ENCODE results near the gene GRAPL.
"Not testable (repeated sequence)": the region's sequence is repeated elsewhere in the genome, so short reads cannot be mapped to it uniquely, and the experiment has no call there.

GRAPL gene

DNA sequence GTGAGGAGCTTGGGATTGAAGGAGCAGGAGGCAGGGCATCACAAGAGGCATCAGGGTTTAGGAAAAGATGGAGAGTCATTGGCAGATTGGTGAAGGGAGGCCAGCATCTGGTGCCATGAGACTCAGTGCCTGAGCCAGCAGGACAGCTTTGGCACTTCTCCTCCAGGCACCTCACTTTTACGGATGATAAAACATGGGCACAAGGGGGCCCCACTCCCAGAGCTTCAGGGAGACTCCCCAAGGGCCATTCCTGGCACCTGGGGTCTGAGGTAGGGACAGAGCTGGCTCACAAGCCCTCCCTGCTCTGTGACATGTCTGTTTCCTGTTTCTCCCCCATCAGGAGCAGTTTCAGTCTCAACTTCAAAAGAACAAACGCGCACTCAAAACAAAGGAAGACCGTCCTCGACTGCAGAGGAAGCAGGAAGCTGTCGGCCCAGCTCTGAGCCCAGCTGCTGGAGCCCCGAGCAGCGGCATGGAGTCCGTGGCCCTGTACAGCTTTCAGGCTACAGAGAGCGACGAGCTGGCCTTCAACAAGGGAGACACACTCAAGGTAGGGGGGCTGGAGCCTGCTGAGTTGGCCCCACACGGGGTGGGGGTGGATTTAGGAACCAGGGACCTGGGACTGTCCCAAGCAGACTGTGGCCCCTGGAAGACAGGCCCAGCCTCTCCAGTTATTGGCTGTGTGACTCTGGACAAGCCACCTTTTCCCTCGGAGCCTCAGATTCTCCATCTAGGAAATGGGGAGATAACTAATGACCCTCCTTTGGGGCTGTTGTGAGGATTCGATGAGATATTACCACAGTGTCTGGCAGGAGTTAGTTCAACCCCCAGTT is at the start of gene GRAPL:
Gene GRAPL (plus strand): TSS at position 442 of the 833 bp plus-strand sequence. CDS start 31 bp downstream, at position 473.
- not testable (repeated sequence) for DNase-seq

DNA sequence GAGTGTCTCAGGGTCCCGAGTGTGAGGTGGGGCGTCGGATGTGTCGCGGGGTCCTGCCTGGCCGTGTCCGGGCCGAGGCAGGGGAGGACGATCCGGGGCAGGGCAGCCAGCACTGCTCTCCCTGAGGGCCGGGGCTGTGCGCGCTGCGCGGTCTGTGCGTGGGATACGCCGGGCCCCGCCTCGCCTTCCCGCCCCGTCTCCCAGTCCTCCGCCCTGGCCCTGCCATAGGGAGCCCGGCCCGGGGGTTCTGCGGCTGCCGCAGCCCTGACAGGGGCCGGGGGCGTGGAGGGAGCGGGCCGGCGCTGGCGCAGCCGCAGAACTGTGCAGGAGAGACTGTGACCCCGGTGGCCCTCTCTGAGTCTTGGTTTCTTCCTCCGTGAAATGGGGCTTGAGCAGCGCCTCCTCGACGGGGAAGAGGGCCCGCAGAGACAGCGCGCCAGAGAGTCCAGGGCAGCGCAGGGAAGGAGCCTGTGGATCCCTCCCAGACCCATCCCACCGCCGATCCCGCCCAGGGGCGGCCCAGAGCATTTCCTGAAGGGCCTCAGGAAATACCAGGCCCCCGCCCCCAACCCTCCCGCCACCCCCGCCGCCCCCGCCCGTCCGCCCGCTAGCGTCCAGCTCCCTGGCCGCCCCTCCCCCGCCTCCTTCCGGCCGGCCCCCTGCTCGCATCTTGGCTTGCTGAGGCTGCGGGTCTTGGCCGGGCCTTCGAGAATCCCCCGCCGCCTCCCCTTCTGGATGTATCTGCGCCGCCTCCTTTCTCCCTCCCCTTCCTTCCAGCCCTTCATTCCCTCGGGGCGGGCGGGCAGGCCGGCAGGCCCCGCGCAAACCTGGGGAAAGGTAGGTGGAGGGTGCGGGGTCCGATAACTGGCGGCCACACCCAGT is 38.3 kb upstream of the GRAPL start:
- not testable (repeated sequence) for DNase-seq

DNA sequence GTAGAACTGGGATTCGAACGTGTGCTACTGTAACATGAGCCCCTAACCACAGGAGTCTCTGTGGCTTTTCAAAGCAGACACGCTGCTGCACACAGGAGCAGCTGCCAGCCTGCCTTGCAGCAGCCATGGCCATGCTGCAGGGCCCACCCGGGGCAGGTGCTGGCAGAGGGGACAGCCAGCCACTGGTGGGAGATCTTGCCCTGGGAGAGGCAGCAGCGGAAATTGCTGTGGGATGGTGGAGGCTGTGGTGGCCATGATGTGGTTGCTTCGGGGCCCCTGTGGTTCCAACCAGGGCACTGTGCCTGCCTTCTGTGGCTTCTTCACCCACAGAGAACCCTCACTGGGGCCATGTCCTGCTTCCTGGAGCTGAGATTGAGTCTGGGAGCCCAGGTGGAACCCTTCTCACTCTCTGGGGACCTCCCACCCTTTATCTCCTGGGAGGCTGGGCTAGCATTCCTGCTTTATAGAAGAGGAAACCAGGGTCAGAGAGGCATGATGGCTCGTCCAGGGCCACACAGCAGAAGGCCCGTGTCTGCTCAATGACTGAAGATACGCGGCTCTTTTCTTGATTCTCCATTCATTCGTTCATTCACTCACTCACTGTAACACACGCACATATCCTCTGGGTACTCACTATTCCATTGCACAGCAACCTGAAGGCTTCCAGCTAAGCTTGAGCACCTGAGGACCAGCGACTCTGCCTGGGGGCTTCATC is 37.2 kb upstream of the GRAPL start:
- not testable (repeated sequence) for DNase-seq

DNA sequence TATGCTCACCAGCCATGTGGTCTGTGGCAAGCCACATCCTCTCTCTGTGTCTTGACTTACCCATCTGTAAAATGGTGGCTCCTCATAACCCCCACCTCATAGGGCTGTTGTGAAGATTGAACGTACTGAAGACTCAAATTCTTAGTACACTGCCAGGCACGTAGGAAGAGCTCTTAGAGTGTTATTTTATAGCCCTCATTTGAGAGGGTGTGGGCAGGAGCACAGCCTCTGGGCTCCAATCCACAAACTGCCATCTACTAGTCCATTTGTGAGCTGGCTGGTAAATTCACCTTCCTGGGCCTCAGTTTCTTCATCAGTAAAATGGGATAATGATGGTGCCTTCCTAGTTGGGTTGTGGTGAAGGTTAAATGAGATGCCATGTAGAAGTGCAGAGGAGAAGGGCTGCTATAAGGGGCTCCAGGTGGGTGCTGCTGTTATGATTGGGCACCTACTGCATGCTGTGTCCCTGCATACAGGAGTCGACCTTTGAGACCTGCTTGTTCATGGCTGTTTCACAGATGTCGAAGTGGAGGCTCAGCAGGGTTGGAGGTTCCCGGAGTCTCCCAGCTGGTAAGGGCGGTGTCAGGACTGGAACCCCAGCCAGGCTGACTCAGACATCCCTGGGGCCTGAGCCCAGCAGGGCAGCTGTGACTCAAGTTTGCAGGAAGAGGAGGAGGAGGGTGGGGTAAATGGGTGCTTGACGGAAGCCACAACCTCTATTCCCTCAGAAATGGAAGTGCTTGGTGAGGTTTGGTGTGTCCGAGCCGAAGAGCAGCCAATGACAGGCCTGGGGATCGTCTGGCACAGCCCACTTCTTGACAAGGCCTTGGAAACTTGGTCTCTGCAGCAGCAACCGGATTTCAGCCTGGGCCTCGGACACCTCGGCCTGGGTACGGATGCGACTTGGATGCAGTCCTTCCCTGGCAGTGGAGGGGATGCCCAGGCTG is 34.4 kb upstream of the GRAPL start:
- not testable (repeated sequence) for DNase-seq

DNA sequence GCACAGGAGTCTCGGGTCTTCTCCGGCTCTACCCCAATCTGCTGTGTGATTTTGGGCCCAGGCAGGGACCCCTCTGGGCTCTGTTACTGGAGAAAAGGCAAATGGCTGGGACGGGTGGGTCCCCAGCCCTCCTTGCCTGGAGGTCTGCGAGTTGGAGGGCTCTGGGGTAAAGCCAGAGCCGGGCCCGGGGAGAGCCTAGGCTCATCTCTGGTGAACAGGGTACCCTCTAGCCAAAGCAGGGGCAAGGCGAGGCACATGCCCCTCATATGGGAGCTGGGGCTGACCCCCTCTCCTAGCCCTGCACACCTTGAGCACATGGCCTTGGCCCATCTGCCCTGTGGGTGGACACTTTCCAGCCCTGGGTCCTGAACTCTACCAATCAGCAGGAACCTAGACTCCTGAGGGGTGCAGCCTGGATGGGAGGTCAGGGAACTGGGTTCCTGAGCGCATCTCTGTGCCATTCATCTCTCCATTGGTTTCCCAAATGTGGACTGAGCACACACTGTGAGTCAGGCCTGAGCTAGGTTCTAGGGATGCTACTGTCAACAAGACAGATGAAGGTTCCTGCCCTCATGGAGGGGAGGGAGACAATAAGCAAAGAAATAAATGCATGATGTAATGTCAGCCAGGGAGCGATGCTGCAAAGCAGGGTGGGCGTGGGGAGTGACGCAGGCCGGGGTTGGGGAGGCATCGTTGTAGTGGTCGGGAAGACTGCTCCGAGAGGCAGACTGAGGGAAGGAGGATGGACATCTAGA is 33.5 kb upstream of the GRAPL start:
- not testable (repeated sequence) for DNase-seq

DNA sequence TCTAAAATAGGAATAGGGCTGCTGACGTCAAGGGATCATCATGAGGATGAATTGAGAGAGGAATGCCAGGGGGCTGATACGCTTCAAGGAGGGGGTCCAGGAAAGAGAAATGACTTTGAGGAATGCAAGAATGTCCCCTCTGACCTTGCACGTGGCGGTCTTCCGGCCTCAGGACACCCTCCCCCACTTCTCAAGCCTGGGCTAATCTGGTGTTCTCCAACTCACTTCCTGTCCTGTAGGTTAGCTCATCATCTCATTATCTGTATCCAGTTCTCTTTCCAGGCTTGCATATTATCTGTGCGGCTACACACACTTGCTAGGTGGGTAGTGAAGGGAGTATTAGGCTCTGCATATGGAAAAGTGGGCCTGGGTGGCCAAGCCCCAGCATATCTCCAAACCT is 18.9 kb upstream of the GRAPL start:
- DNase-seq = not testable (repeated sequence)

DNA sequence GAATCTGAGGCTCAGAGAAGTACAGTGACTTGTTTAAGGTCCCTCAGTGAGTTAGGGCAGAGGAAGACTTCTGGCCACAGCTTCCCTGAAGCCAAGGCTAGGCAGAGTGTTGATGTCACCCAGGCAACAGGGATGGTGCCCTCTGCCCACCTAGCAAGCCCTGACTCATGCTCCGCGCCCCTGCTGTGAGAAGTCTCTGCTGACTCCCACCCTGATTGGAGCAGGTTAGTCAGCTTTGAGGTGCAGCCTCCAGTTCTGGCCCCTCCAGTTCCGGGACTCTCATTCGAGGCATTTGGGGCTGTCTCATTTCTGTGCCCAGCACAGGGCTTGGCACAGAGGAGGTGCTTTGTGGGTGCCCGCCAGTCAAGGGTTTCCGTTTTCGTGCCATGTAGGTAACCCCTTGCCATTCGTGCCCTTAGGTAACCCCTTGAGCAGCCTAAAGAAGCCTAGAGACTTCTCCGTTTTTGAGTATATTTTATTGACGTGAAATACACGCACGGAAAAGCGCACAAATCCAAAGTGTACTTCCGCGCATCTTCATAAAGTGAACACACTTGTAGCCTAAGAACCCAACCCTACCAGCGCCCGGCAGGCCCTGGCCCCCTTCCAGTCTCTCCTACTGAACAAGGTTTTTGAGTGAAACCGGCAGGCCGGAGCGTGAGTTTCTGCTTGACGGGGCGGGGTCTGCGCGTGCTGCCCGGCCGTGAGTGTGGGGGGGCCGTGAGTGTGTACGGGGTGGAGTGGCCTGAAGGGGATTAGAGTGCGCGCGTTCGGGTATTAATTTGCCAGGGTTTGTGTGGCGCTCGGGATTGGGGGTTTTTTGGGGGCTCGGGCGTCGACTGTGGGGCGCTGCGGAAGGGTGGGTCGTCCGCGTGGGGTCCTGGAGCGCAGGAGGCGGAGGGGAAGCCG is 16.9 kb upstream of the GRAPL start:
- DNase-seq = not testable (repeated sequence)

DNA sequence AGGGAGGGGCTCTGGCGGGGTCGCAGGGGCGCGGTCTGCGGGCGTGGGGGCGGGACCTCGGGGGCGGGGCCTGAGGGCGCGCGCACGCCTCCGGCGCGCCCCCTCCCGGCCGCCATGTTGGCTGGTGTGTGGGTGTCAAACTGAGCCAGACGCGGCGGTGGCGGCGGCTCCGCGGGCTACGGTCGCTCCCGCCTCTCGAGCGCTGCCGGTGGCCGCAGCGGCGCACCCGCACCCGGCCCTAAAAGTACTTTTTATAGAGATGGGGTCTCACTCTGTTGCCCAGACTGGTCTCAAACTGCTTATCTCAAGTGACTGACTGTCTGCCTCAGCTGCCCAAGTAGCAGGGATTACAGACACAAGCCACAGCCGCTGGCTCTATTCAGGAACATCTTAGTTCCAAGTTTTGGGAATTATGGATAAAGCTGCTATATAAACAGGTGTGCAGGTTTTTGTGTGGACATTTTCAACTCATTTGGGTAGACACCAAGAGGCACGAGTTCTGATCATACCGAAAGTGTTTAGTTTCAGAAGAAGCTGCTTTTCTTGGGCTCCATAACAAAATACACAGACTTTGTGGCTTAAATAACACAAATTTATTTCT is 16.2 kb upstream of the GRAPL start:
- DNase-seq = not testable (repeated sequence)

DNA sequence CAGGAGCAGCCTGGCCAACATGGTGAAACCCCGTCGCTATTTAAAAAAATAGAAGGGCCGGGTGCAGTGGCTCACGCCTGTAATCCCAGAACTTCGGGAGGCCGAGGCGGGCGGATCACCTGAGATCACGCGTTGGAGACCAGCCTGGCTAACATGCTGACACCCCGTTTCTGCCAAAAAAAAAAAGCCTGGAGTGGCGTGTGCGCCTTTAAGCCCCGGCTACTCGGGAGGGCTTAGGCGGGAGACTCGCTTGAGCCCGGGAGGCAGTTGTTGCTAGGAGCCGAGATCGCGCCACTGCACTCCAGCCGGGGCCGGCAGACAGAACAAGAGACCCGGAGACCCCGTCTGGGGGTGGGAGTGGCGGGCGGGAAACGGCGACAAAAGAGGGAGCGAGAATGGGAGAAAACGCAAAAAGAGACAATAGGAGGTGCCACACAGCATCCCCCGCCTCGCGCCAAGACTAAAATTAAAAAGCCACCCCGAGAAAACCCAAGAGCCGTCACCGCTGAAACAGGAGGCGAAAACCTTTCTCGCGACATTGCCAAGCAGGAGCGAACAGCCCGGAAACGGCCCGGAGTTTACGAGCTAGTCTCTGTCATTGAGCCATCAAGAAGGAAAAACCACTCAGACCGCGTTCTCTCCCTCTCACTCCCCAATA is 15.5 kb upstream of the GRAPL start:
- DNase-seq = not testable (repeated sequence)

DNA sequence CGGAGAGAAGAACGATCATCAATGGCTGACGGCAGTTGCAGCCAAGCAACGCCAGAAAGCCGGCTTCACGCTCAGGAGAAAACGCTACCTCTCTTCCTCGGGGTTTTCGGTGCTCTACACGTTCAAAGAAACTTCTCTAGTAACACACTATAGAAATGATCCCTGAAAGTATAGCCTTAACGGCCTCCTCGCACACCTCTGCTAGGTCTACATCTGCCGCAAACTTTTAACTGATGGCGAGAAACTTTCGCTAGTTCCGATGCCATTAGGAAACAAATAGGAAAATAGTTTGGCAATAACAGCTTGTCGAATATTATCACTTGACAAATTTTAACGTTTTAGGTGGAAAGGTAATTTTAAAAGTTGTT is 14.9 kb upstream of the GRAPL start:
- DNase-seq = not testable (repeated sequence)

DNA sequence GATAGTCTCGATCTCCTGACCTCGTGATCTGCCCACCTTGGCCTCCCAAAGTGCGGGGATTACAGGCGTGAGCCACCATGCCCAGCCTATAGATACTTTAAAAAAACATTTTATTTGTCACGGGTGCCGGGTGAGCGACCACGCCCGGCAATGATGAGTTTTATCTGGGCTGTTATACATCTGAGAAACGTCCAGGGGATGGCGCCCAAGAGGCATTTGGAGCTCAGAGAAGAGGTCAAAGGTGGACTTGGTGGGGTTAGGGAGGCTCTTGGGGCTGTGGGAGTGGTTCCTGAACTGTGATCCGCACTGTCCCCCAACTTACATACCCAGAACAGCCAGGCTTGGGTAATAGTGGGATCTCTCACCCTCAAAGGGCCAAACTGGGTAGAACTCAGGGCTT is 8.7 kb upstream of the GRAPL start:
- DNase-seq = not testable (repeated sequence)

DNA sequence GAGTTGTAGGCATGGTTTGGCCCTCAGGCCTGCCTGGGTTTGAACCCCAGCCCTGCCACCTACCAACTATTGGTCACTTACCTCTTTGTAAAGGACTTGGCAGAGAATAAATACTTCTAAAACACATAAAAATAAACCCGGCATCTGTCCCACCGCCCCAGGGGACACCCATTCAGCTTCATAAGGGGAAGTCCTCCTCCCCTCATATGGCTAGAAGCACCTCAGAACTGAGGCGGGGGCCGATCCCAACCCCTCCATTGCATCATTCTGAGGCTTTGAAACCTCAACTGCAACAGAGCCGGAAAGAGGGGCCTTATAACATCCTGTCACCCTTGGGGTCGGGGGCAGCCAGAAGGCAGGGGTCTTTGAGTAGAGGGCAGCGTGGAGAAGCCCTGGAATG is 2.1 kb upstream of the GRAPL start:
- not testable (repeated sequence) for DNase-seq

DNA sequence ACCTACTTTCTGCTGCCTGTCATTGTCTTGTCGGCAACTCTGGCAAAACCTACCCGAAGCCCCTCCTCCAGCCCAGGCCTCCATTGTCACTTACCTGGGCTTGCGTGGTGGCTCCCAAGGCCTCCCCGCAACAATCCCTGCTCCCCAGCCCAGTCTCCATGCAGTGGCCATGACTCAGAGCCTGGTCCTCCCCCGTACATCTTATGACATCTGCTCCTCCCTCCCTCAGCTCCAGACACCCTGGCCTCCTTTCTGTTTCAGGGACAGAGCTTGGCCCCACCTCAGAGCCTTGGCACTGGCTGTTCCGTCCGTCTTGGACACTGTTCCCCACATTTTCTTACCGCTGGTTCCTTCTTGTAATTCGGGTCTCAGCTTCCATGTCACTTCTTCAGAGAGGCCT is 2.1 kb downstream of the GRAPL start:
- DNase-seq = not testable (repeated sequence)

DNA sequence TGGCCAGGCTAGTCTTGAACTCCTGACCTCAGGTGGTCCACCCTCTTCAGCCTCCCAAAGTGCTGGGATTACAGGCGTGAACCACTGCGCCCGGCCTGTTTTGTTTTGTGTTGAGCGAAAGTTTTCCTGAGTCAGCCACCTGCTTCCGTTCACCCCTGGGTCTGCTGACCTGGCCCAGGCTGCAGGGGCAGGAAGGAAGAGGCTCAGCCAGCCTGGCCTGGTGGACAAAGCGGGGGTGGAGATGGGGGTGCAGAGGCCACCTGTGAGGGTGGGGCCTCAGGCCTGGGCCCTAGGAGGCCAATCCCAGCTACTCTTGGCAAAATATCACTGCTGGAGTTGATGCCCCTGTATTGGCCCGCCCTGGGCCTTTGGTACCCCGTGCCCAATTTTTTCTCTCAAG is 3.7 kb downstream of the GRAPL start:
- DNase-seq = not testable (repeated sequence)

DNA sequence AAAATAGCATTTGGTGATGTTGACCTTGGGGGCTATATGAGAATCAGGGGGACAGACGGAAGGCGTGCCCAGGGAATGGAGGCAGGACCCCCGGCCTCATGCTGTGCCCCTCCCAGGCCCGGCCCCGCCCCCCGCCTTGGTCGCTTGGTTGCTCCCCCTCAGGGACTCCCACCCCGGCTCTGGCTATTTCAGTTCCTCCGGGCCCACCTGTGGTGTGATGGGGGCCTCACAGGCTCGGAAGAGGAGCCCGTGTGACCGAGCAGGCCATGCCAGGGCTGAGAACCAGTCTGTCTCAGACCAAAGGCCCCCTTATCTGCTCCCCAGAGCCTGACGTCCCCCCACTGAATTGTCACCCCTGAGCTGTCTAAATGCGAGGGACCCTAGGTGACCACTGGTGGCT is 4.4 kb downstream of the GRAPL start:
- DNase-seq = not testable (repeated sequence)

DNA sequence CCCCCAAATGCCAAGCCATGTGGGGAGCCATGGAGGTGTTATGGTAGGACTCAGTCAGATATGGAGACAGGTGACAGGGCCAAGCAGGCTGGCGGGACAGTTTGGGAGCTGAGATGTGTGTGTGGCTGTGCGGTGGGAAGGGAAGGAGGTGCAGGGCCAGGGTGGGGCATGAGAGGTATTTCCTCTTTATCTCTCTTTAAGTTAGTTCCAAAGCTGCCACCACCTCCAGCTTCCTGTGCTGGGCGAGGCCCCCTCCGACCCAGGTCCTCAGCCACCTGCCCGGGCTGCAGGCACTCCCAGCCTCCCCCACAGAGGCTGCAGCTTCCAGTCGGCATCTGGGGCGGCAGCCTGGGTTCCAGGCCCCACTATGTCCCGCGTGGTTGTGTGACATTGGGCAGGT is 6.4 kb downstream of the GRAPL start:
- DNase-seq = not testable (repeated sequence)

DNA sequence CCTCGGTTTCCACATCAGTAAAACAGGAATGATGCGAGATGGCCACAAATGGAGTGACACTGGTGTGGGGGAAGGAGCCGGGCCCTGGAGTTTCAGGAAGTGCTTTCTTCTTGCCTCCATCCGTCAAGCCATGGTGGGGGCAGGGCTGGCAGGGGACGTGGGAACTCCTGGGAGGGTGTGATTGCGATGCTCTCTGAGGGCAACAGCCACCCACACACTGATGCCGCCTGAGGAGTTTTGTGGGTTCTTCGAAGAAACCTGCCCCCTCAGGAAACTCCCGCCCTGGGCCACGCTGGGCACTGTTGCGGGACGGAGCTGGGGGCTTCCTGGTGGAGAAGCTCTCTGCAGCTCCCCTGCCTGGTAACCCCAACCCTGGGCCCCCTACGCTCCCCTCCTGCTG is 8.0 kb downstream of the GRAPL start:
- not testable (repeated sequence) for DNase-seq

DNA sequence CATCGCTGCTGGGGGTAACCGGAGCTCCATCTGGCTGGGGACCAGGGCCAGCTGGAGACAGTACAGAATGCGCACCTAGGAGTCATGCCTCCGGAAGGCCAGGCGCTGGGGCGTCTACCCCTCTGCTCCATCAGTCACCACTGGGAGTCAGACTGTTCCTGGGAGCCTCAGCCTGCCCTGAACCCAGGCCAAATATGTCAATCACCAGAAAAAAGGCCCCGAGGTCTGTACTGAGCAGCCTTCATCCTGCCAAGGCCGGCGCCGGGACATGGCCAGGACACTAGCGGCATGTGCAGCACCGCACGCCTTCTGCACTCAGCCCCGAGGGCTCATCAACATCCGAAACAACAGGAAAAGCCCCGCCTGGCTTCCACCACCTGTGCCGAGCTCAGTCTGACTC is 8.7 kb downstream of the GRAPL start:
- DNase-seq = not testable (repeated sequence)

DNA sequence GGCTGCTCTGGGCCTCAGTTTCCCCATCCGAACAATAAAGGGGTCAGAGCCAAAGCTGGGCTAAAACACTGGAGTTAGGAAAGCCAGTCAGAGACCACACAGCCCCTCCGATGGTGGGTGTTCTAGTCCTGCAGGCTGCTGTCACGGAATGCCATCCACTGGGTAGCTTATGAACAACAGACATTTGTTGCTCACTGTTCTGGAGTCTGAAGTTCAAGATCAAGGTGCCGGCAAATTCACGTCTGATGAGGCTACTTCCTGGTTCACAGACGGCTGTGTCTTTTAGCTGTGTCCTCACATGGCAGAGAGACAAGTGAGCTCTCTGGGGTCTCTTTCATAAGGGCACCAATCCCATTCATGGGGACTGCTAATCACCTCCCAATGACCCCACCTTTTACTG is 9.2 kb downstream of the GRAPL start:
- DNase-seq = not testable (repeated sequence)

Data from SHP77 treated with DMSO at 0.1 percent for 48 hours (cell line).